Thyroid gland (tissue), 4 donors: ENCODE measurements around the gene ROPN1.

Experiments used
- CTCF ChIP-seq, 6 experiments: fragments of 200-600 bp in 3 of 6; fragments of 450-650 bp in 3 of 6; sonication (generic) in 3 of 6; IDR thresholded peaks; one replicate each; pipeline ENCODE4 v1.5.1; 2016 to 2019; ENCODE audit warnings: antibody characterized with exemption in 6 of 6, mild to moderate bottlenecking in 2 of 6, inconsistent platforms in 1 of 6, moderate library complexity in 1 of 6
- POLR2A ChIP-seq, 2 donors: fragments of 450-650 bp; IDR thresholded peaks; one replicate each; pipeline ENCODE4 v1.6.1; 2017; ENCODE audit warnings: antibody characterized with exemption in 2 of 2, mild to moderate bottlenecking in 2 of 2, moderate library complexity in 1 of 2

- peak in 5 of 6 experiments; percentile 54 to 89 (median 62) for TF ChIP-seq CTCF (IDR thresholded peaks at IDR 0.05)
- TF ChIP-seq POLR2A (IDR thresholded peaks at IDR 0.05), result peak in 1 of 2 donors; percentile 48
Measured at GRCh38 chr3:124032881-124033359, 41.0 kb upstream of the ROPN1 start.
